Lower leg skin (tissue), 3 donors: ENCODE data around the gene NDUFA7.

Experiments
- CTCF ChIP-seq, 3 donors: fragments of 450-650 bp; IDR thresholded peaks; one replicate each; pipeline ENCODE4 v1.5.1; 2016; ENCODE audit warnings: antibody characterized with exemption in 3 of 3, mild to moderate bottlenecking in 3 of 3, moderate library complexity in 2 of 3
- POLR2A ChIP-seq, 2 donors: fragments of 450-650 bp; IDR thresholded peaks; one replicate each; pipeline ENCODE4 v1.6.1; 2016 to 2017; ENCODE audit warnings: antibody characterized with exemption in 2 of 2, mild to moderate bottlenecking in 1 of 2, moderate library complexity in 1 of 2

DNA sequence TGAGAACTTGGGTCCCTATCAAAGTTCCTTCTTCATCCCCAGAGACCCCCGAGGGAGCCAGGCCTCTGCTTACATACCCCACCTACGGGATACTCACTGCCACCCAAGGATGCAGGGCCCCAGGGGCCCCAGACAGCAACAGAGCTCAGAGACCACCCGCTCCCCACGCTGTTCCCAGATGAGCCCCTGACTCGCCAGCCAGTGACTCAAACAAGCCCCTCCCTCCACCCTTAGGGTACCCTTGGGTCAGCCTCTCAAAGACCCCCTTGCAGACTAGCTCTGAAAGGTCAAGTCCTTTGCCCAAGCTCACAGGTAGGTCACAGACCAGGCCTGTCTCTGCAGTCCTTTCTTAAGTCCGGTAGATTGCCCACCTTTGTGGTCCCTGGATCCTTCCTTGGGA is 58.7 kb downstream of the NDUFA7 start:
- TF ChIP-seq CTCF (IDR thresholded peaks at IDR 0.05) (no peak), POLR2A (IDR thresholded peaks at IDR 0.05) (no peak)
